ENCODE results near the gene EPG5.

Gene EPG5

DNA sequence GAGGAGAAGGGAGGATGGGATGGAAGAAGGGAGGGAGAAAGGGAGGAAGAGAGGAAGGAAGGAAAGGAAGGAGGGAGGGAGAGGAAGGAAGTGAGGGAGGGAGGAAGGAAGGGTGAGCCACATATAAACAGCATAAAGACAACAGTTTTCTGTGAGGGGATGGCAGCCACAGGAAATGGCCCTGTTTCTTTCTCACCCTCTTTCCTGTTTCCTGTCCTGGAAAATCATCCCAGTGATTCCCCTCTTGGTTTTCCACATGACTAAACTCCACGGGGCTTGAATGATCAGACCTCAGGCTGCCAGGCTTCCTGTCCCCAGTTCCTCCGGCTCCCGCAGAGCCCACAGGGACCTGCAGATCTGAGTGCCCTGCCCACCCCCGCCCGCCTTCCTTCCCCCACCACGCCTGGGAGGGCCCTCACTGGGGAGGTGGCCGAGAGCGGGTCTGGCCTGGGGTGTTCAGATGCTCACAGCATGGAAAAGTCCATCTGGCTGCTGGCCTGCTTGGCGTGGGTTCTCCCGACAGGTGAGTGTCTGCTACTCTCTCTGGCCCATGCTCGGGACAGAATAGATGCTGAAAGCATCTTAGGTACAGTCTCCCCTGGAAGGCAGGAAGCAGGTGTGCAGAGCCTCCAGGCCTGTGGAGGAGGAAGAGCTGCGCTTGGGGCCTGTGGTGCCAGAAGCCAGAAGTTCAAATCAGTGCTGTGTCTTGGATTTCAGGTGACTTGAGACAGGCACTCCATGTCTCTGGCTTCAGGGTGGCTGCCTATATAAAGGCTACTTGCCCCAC, 141.7 kb downstream of the EPG5 start, which contains the start of gene SIGLEC15:
TSS of gene SIGLEC15 (plus strand) at position 418 of the 787 bp plus-strand sequence. CDS start at position 472, 54 bp downstream.
- Histone ChIP-seq H3K27ac (ENCODE audit: low read depth, low read length, poor library complexity, severe bottlenecking) (no peak within 1 kb of the TSS), H3K4me2 (ENCODE audit: low read length) (no peak within 1 kb of the TSS), H3K27me3 (ENCODE audit: insufficient read depth, low read length) (0 out of 2 replicates have a peak, but pooled peaks cover 4% of the 10 kb centered on the region), H3K9ac (ENCODE audit: low read length) (no peak within 1 kb of the TSS), H3F3A (ENCODE audit: insufficient read depth, low read length) (no peaks in the 10 kb centered on the region), H2AFZ (ENCODE audit: low read length) (no peak within 1 kb of the TSS), H3K79me2 (ENCODE audit: insufficient read depth, low read length) (no peaks in the 10 kb centered on the region), H3K4me3 (ENCODE audit: low read depth, low read length, poor library complexity, severe bottlenecking) (no peak within 1 kb of the TSS), H4K20me1 (ENCODE audit: insufficient read depth, low read length) (no peaks in the 10 kb centered on the region), H3K9me2 (ENCODE audit: low read depth, low read length) (no peaks in the 10 kb centered on the region), H3K36me3 (ENCODE audit: insufficient read depth, low read length) (no peaks in the 10 kb centered on the region), H3K4me1 (ENCODE audit: insufficient read depth, low read length, severe bottlenecking) (peaks cover 19% of the 10 kb centered on the region), H3K9me3 (ENCODE audit: low read length) (no peaks in the 10 kb centered on the region)
- TF ChIP-seq EZH2 (IDR thresholded peaks at IDR 0.05; ENCODE audit: borderline replicate concordance, low read length) = no peak

DNA sequence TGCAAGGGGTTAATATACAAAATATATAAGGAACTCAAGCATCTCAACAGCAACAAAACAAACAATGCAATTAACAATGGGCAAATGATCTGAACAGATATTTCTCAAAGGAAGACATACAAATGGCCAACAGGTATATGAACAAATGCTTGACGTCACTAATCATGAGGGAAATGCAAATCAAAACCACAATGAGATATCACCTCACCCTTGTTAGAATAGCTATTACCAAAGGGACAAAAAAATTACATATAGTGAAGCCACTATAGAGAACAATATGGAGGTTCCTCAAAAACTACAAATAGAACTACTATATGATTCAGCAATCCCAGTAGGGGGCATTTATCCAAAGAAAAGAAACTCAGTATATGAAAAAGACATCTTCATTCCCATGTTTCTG, 145.4 kb downstream of the EPG5 start:
- H3K9me2 ChIP-seq (ENCODE audit: low read depth, low read length) = no peaks in the 10 kb centered on the region
- H3K4me1 ChIP-seq (ENCODE audit: insufficient read depth, low read length, severe bottlenecking) = no peaks in the 10 kb centered on the region
- no peaks in the 10 kb centered on the region for H4K20me1 ChIP-seq (ENCODE audit: insufficient read depth, low read length)
- TF ChIP-seq, protein P1, sequence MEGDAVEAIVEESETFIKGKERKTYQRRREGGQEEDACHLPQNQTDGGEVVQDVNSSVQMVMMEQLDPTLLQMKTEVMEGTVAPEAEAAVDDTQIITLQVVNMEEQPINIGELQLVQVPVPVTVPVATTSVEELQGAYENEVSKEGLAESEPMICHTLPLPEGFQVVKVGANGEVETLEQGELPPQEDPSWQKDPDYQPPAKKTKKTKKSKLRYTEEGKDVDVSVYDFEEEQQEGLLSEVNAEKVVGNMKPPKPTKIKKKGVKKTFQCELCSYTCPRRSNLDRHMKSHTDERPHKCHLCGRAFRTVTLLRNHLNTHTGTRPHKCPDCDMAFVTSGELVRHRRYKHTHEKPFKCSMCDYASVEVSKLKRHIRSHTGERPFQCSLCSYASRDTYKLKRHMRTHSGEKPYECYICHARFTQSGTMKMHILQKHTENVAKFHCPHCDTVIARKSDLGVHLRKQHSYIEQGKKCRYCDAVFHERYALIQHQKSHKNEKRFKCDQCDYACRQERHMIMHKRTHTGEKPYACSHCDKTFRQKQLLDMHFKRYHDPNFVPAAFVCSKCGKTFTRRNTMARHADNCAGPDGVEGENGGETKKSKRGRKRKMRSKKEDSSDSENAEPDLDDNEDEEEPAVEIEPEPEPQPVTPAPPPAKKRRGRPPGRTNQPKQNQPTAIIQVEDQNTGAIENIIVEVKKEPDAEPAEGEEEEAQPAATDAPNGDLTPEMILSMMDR (IDR thresholded peaks at IDR 0.05; ENCODE audit: low read length) = no peak
- TF ChIP-seq EZH2 (IDR thresholded peaks at IDR 0.05; ENCODE audit: borderline replicate concordance, low read length) = no peak
- 0 out of 2 replicates have a peak, but pooled peaks cover 4% of the 10 kb centered on the region for H3K27me3 ChIP-seq (ENCODE audit: insufficient read depth, low read length)
- H3K9ac ChIP-seq (ENCODE audit: low read length) = no peak overlapping the region
- no peak overlapping the region for H3K27ac ChIP-seq (ENCODE audit: low read depth, low read length, poor library complexity, severe bottlenecking)
- H2AFZ ChIP-seq (ENCODE audit: low read length) = no peak overlapping the region
- no peak overlapping the region for H3K4me3 ChIP-seq (ENCODE audit: low read depth, low read length, poor library complexity, severe bottlenecking)
- H3K4me2 ChIP-seq (ENCODE audit: low read length) = no peak overlapping the region
- H3K79me2 ChIP-seq (ENCODE audit: insufficient read depth, low read length) = no peaks in the 10 kb centered on the region
- H3F3A ChIP-seq (ENCODE audit: insufficient read depth, low read length) = no peaks in the 10 kb centered on the region
- no peaks in the 10 kb centered on the region for H3K36me3 ChIP-seq (ENCODE audit: insufficient read depth, low read length)
- no peaks in the 10 kb centered on the region for H3K9me3 ChIP-seq (ENCODE audit: low read length)

DNA sequence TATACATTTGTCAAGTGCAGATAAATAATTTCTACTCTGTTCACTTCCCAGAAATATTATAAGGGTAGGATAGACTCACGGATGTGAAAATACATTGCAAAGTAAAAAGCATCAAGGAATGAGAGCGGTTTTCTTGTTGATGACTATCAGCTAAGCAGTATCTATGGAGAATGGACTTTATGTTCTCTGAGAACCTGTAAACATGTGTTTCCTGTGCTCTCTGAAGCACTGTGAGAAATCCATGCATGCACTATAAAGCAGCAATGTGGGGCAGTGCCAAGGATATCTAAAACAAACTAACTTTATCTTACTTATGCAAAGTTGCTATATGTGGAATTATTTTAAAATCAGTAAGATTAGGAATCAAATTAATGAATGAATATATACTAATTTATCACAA, 146.1 kb downstream of the EPG5 start:
- Histone ChIP-seq H3K9me3 (ENCODE audit: low read length) (no peaks in the 10 kb centered on the region), H3K4me3 (ENCODE audit: low read depth, low read length, poor library complexity, severe bottlenecking) (no peak overlapping the region), H3K9ac (ENCODE audit: low read length) (no peak overlapping the region), H3K27me3 (ENCODE audit: insufficient read depth, low read length) (0 out of 2 replicates have a peak, but pooled peaks cover 4% of the 10 kb centered on the region), H2AFZ (ENCODE audit: low read length) (no peak overlapping the region), H3K9me2 (ENCODE audit: low read depth, low read length) (no peaks in the 10 kb centered on the region), H3K4me1 (ENCODE audit: insufficient read depth, low read length, severe bottlenecking) (no peaks in the 10 kb centered on the region), H3K36me3 (ENCODE audit: insufficient read depth, low read length) (no peaks in the 10 kb centered on the region), H3K4me2 (ENCODE audit: low read length) (no peak overlapping the region), H3K79me2 (ENCODE audit: insufficient read depth, low read length) (no peaks in the 10 kb centered on the region), H3K27ac (ENCODE audit: low read depth, low read length, poor library complexity, severe bottlenecking) (no peak overlapping the region), H4K20me1 (ENCODE audit: insufficient read depth, low read length) (no peaks in the 10 kb centered on the region), H3F3A (ENCODE audit: insufficient read depth, low read length) (no peaks in the 10 kb centered on the region)
- no peak for TF ChIP-seq EZH2 (IDR thresholded peaks at IDR 0.05; ENCODE audit: borderline replicate concordance, low read length)
- TF ChIP-seq, protein P1 (IDR thresholded peaks at IDR 0.05; ENCODE audit: low read length) = no peak

All from OCI-LY1 (cell line).